Mesothelial cell of epicardium (in vitro differentiated cells): ENCODE measurements around the gene TAF10. TPM values are rescaled to one million over a fixed set of nuclear protein-coding genes. Genes with fewer than 3 reads are reported as not detected.

ENCODE experiments used
- DNase-seq, 2 experiments: peaks; one replicate each; pipeline ENCODE4 v3.0.0; 2021; ENCODE audit warnings: low spot score in 2 of 2; ENCODE audit not compliant: unreplicated experiment in 2 of 2
- H3K27ac Mint-ChIP-seq: 2 replicates; pipeline ENCODE4 v1.8.0; 2021; ENCODE audit warnings: mixed read lengths
- H3K27me3 Mint-ChIP-seq: 2 replicates; pipeline ENCODE4 v1.8.0; 2021; ENCODE audit warnings: low read depth, mixed read lengths
- H3K36me3 Mint-ChIP-seq: 2 replicates; pipeline ENCODE4 v1.8.0; 2021; ENCODE audit warnings: mixed read lengths
- H3K4me1 Mint-ChIP-seq: 2 replicates; pipeline ENCODE4 v1.8.0; 2021; ENCODE audit warnings: mixed read lengths
- H3K4me3 Mint-ChIP-seq: 2 replicates; pipeline ENCODE4 v1.8.0; 2021; ENCODE audit warnings: mild to moderate bottlenecking, moderate library complexity, mixed read lengths
- H3K9me3 Mint-ChIP-seq: 2 replicates; pipeline ENCODE4 v1.8.0; 2021; ENCODE audit warnings: mixed read lengths
- CTCF ChIP-seq: fragments of 200-600 bp; sonication (generic); IDR thresholded peaks from one replicate; pipeline ENCODE4 v1.5.0; 2021; ENCODE audit warnings: antibody characterized with exemption; ENCODE audit not compliant: unreplicated experiment
- total RNA-seq: library from RNA; stranded (reverse); gene quantifications from 3 replicates; pipeline ENCODE4 v1.2.1, GENCODE V29; 2021

TAF10 gene
- total RNA-seq, 1 donor from 2014 or later: 119 TPM

- Mint-ChIP-seq H3K36me3 (peaks cover 27% of the 10 kb centered on the region), H3K27ac (no peak overlapping the region), H3K9me3 (no peaks in the 10 kb centered on the region), H3K4me1 (no peaks in the 10 kb centered on the region), H3K27me3 (peaks cover 23% of the 10 kb centered on the region), H3K4me3 (no peak overlapping the region)
- DNase-seq: no peak
- TF ChIP-seq CTCF: no peak
Measured at GRCh38 chr11:6634534-6634933, 22.5 kb upstream of the TAF10 start.

GRCh38 chr11:6633422-6634408 lies 21.7 kb upstream of the TAF10 start:
- H3K27me3 Mint-ChIP-seq: peaks cover 31% of the 10 kb centered on the region
- DNase-seq: no peak
- no peak overlapping the region for H3K4me3 Mint-ChIP-seq
- H3K4me1 Mint-ChIP-seq: no peaks in the 10 kb centered on the region
- no peaks in the 10 kb centered on the region for H3K9me3 Mint-ChIP-seq
- no peak overlapping the region for H3K27ac Mint-ChIP-seq
- peaks cover 33% of the 10 kb centered on the region for H3K36me3 Mint-ChIP-seq
- no peak for TF ChIP-seq CTCF

GRCh38 chr11:6632116-6633073 lies 20.4 kb upstream of the TAF10 start:
- H3K27ac Mint-ChIP-seq: no peak overlapping the region
- H3K27me3 Mint-ChIP-seq: peaks cover 36% of the 10 kb centered on the region
- peaks cover 33% of the 10 kb centered on the region for H3K36me3 Mint-ChIP-seq
- DNase-seq: no peak
- no peak overlapping the region for H3K4me3 Mint-ChIP-seq
- no peaks in the 10 kb centered on the region for H3K9me3 Mint-ChIP-seq
- no peak for TF ChIP-seq CTCF
- no peaks in the 10 kb centered on the region for H3K4me1 Mint-ChIP-seq

GRCh38 chr11:6631361-6631890 lies 19.4 kb upstream of the TAF10 start:
- H3K4me3 Mint-ChIP-seq: peak overlapping the region; percentile 25
- H3K27ac Mint-ChIP-seq: no peak overlapping the region
- H3K27me3 Mint-ChIP-seq: peaks cover 36% of the 10 kb centered on the region
- TF ChIP-seq CTCF: no peak
- H3K9me3 Mint-ChIP-seq: no peaks in the 10 kb centered on the region
- H3K4me1 Mint-ChIP-seq: no peaks in the 10 kb centered on the region
- peaks cover 36% of the 10 kb centered on the region for H3K36me3 Mint-ChIP-seq
- no peak for DNase-seq

- no peak for DNase-seq
- H3K9me3 Mint-ChIP-seq: no peaks in the 10 kb centered on the region
- TF ChIP-seq CTCF: no peak
- peak overlapping the region; percentile 29 for H3K4me3 Mint-ChIP-seq
- peaks cover 39% of the 10 kb centered on the region for H3K36me3 Mint-ChIP-seq
- no peak overlapping the region for H3K27ac Mint-ChIP-seq
- peaks cover 36% of the 10 kb centered on the region for H3K27me3 Mint-ChIP-seq
- H3K4me1 Mint-ChIP-seq: no peaks in the 10 kb centered on the region
Measured at GRCh38 chr11:6630632-6631291, 18.7 kb upstream of the TAF10 start.
